HUES6 (cell line): ENCODE data around the gene COL26A1.
"Not testable (repeated sequence)": the region's sequence is repeated elsewhere in the genome, so short reads cannot be mapped to it uniquely, and the experiment has no call there.

Source experiments
- H3K27ac ChIP-seq: 2 replicates; pipeline ENCODE4 v1.7.0; 2013; ENCODE audit warnings: low read depth, mild to moderate bottlenecking, low read length, inconsistent platforms
- H3K27me3 ChIP-seq: 2 replicates; pipeline ENCODE4 v1.6.1; 2013; ENCODE audit warnings: low read length; ENCODE audit not compliant: control insufficient read depth, insufficient read depth
- H3K36me3 ChIP-seq: 2 replicates; pipeline ENCODE4 v1.6.1; 2013; ENCODE audit warnings: low read length; ENCODE audit not compliant: control insufficient read depth, insufficient read depth
- H3K4me1 ChIP-seq: 2 replicates; pipeline ENCODE4 v1.6.1; 2013; ENCODE audit warnings: low read length; ENCODE audit not compliant: control insufficient read depth, insufficient read depth
- H3K4me3 ChIP-seq: 2 replicates; pipeline ENCODE4 v1.5.1; 2013; ENCODE audit warnings: low read depth, low read length
- H3K9ac ChIP-seq: one replicate; pipeline ENCODE4 v1.6.1; 2013; ENCODE audit warnings: mild to moderate bottlenecking, low read length
- H3K9me3 ChIP-seq: 2 replicates; pipeline ENCODE4 v1.6.1; 2013; ENCODE audit warnings: low read depth, low read length; ENCODE audit not compliant: control insufficient read depth, insufficient read depth

Gene COL26A1

DNA sequence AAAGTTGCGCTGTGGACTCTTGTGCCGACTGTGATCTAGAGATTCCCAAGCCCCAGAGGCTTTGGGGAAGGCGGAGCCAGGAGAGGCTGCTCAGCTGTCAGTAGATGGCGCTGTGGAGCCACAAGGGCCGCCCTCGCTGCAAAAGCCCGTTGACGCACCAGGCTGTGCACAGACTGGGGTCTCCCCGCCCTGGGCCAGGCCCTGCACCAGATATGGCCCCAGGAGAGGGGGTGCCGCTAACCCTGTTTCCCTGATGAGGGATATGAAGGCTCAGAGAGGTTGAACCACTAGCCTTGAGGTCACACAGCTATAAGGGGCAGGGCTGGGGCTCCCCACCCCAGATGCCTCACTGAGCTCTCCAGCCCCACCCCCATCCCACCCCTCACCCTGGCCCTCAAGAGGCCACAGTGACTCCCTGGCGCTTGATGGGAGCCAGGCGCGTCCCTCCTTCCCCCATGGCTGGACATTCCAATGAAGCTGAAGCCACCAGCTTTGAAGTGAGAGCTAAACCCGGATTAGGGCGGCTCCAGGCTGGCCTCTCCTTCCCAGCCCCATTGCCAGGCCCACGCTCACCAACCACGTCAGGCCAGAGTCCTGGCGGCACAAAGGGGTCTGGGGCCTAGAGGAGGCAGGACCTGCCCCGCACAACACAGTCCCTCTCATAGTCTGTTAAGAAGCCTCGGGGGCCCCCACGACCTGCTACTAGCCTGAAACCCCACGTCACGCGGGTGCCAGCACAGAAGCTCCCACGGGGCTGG is 240.0 kb downstream of the COL26A1 start:
- Histone ChIP-seq H3K9ac (peak overlapping the region; percentile 43), H3K36me3 (no peaks in the 10 kb centered on the region), H3K9me3 (no peaks in the 10 kb centered on the region), H3K27me3 (no peaks in the 10 kb centered on the region), H3K4me3 (no peak overlapping the region), H3K27ac (peak overlapping the region; percentile 13; the same call in 1 of the 2 replicates), H3K4me1 (peaks cover 21% of the 10 kb centered on the region)

DNA sequence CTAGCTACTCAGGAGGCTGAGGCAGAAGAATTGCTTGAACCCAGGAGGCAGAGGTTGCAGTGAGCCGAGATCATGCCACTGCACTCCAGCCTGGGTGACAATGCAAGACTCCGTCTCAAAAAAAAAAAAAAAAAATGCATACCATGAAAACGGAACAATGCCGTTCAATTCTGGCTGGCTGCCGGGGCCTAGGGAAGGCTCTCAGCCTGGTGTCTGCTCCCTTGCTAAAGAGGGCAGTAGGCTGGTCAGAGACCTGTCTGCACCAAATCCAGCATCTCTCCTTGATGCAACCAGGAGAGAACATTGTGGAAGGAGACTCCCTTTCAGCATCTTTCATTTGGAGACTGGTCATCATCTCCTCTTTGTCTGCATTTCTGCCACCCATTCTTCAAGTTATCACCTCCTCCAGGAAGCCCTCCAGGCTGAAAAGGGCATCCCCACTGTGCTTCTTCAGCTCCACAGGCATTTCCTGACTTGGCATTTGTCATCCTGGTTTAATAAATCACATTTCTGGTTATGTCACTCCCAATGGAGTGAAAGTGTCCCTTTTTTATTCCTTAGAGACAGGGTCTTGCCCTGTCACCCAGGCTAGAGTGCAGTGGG is 241.8 kb downstream of the COL26A1 start:
- no peaks in the 10 kb centered on the region for H3K27me3 ChIP-seq
- H3K27ac ChIP-seq = no peak overlapping the region
- H3K9ac ChIP-seq = no peak overlapping the region
- H3K4me1 ChIP-seq = peaks cover 17% of the 10 kb centered on the region
- no peaks in the 10 kb centered on the region for H3K36me3 ChIP-seq
- H3K4me3 ChIP-seq = no peak overlapping the region
- no peaks in the 10 kb centered on the region for H3K9me3 ChIP-seq

DNA sequence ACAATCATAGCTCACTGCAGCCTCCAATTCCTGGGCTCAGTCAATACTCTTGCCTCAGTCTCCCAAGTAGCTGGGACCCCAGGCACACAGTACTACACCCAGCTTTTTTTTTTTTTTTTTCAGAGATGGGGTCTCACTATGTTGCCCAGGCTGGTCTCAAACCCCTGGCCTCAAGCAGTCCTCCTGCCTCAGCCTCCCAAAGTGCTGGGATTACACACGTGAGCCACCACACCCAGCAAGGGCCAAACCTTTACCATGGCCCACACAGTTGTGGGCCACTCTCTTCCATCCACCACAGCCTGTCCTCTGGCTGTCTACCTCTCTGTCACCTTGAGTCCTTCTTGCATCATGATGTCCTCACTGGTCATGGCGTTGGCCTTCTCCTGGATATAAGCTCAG is 242.3 kb downstream of the COL26A1 start:
- not testable (repeated sequence) for H3K27ac ChIP-seq, H3K9ac ChIP-seq, H3K27me3 ChIP-seq, H3K9me3 ChIP-seq, H3K36me3 ChIP-seq, H3K4me3 ChIP-seq
- peaks cover 17% of the 10 kb centered on the region for H3K4me1 ChIP-seq

DNA sequence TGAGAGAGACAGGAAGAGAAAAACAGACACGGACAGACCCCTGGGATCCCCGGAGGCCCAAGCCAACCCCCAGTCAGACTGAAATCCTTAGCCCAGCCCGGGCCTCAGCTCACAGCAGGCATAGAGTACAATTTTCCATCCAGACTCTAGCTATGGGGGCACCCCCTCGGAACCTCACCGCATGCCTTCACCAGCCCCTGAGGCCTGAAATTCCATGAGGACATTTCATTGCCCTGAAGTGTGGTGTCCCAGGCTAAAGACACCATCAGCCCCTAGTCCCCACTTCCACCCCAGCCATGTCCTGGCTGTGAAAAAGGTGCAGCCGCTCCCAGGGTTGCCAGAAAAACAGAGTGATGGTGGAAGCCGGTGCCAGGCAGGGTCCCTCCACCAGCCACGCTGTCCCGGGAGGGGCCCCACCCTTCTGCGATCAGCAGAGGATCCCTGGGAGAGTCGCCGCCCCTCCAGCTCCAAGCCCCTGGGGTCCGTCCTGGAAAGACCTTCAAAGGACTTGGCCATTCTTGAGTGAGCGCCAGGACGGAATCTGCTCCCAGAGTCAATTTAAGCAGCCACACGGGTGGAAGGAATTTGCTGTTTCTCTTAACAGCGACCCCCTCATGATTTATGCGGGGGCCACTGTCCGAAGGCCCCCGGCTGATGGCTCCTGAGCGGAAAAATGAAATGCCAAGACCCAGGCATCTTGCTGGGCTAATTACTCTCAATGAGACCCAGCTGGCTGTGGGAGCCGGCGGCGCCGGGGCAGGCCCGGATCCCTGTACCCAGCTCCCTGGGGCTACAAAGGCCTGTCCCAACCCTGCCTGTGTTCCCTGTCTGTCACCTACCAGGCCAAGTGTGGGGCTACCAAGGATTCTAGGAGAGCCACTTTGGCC is 243.2 kb downstream of the COL26A1 start:
- no peaks in the 10 kb centered on the region for H3K36me3 ChIP-seq
- no peaks in the 10 kb centered on the region for H3K9me3 ChIP-seq
- H3K27me3 ChIP-seq = no peaks in the 10 kb centered on the region
- no peak overlapping the region for H3K4me3 ChIP-seq
- H3K4me1 ChIP-seq = peaks cover 17% of the 10 kb centered on the region
- H3K9ac ChIP-seq = no peak overlapping the region
- no peak overlapping the region for H3K27ac ChIP-seq

DNA sequence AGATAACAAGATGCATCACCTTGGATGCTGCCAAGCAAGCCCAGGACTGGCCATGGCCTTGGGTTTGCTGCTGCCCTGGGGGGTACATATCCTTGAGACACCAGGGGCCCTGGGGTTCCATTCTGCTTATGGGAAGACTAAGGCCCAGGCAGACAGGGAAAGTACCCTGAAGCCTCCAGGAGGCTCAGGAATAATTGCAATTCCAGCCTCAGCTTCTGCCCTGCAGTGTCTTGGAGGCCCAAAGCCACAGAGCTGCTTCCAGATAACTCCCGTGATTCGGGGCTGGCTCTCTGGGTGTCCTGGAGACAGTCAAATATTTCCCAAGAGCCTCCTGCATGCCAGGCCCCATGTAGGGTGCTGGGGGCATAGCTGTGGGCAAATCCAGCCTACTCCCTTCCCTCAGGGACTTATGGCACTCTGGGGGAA is 243.8 kb downstream of the COL26A1 start:
- Histone ChIP-seq H3K36me3 (no peaks in the 10 kb centered on the region), H3K4me3 (no peak overlapping the region), H3K27ac (no peak overlapping the region), H3K4me1 (peaks cover 17% of the 10 kb centered on the region), H3K9me3 (no peaks in the 10 kb centered on the region), H3K27me3 (no peaks in the 10 kb centered on the region), H3K9ac (no peak overlapping the region)
